ENCODE results near the gene RGS9BP.
"Not testable (repeated sequence)": the region's sequence is repeated elsewhere in the genome, so short reads cannot be mapped to it uniquely, and the experiment has no call there.

DNA sequence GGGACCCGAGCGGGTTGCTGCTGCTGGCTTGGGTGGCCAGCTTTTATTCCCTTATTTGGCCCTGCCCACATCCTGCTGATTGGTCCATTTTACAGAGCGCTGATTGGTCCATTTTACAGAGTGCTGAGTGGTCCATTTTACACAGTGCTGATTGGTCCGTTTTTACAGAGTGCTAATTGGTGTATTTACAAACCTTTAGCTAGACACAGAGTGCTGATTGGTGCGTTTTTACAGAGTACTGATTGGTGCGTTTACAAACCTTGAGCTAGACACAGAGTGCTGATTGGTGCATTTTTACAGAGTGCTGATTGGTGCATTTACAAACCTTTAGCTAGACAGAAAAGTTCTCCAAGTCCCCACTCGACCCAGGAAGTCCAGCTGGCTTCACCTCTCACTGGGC, 24.5 kb downstream of the RGS9BP start:
- not testable (repeated sequence) for TF ChIP-seq CTCF (IDR thresholded peaks at IDR 0.05; ENCODE audit: low read length); EZH2 (optimal IDR thresholded peaks at IDR 0.05; ENCODE audit: low read depth, low read length)
